Nucleus accumbens (tissue), 56 donors: ENCODE results near the gene ALOXE3.

ENCODE experiments used
- DNase-seq, 56 donors: peaks; one replicate each; lab custom pipeline; 2025; lab: John Stamatoyannopoulos, UW

Gene ALOXE3

GRCh38 chr17:8117980-8118768, at the start of gene ALOXE3:
ALOXE3 (minus strand) TSS chr17:8118514; CDS start chr17:8117990, 524 bp downstream.
- DNase-seq: peak in 13 of 56 donors; percentile 21 to 79 (median 55)

- DNase-seq: no peak
Measured at GRCh38 chr17:8167526-8167925, 49.2 kb upstream of the ALOXE3 start.

- DNase-seq: no peak
Measured at GRCh38 chr17:8166731-8167130, 48.4 kb upstream of the ALOXE3 start.

- no peak for DNase-seq
Measured at GRCh38 chr17:8164815-8165131, 46.5 kb upstream of the ALOXE3 start.

- DNase-seq: peak in 49 of 56 donors; percentile 6 to 87 (median 55)
Measured at GRCh38 chr17:8163978-8164814, 45.9 kb upstream of the ALOXE3 start.

- DNase-seq: peak in 16 of 56 donors; percentile 32 to 75 (median 55)
Measured at GRCh38 chr17:8162997-8163977, 45.0 kb upstream of the ALOXE3 start.

GRCh38 chr17:8162233-8162996, 44.1 kb upstream of the ALOXE3 start, which contains the start of gene VAMP2:
VAMP2 (minus strand) TSS chr17:8162948; CDS start chr17:8162879, 69 bp downstream.
- peak in 52 of 56 donors; percentile 23 to 89 (median 70) for DNase-seq

GRCh38 chr17:8161289-8162232, 43.2 kb upstream of the ALOXE3 start:
- peak in 1 of 56 donors; percentile 46 for DNase-seq

GRCh38 chr17:8160741-8161221, 42.5 kb upstream of the ALOXE3 start:
- DNase-seq: peak in 1 of 56 donors; percentile 6

- DNase-seq: no peak
Measured at GRCh38 chr17:8160224-8160577, 41.9 kb upstream of the ALOXE3 start.

GRCh38 chr17:8159459-8160223, 41.3 kb upstream of the ALOXE3 start:
- no peak for DNase-seq

GRCh38 chr17:8159032-8159400, 40.7 kb upstream of the ALOXE3 start:
- DNase-seq: no peak

GRCh38 chr17:8158267-8159031, 40.1 kb upstream of the ALOXE3 start:
- DNase-seq: peak in 54 of 56 donors; percentile 25 to 94 (median 76)

- peak; percentile 94 to 100 (median 99) for DNase-seq
Measured at GRCh38 chr17:8156246-8156992, 38.1 kb upstream of the ALOXE3 start.

GRCh38 chr17:8155996-8156245, 37.6 kb upstream of the ALOXE3 start:
- DNase-seq: peak in 1 of 56 donors; percentile 58
